Hepatic stellate cell (primary cell): Measurements from ENCODE around the gene CASZ1.

Experiments used
- DNase-seq: peaks from one replicate; pipeline ENCODE4 v3.0.0; 2011; ENCODE audit warnings: low spot score

The CASZ1 gene

GRCh38 chr1:10773851-10774614 lies 22.4 kb downstream of the CASZ1 start:
- no peak for DNase-seq

DNA sequence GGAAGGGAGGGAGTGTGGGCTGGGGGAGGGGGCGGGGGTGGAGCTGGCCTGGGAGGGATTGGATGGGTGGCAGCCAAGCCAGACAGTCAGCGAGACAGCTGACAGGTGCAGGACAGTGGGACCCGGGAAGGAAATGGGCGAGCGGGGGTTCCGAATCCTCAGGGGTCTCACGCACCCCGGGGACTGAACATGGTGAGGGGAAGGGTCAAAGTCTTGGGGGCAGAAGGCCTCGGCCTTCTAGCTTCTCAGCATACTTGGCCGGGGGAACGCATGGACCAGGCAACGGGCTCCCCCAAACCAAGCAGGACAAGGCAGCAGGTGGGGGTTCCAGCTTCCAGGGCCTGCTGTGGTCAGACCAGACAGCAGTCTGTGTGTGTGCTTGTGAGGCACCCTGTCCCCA lies 23.1 kb downstream of the CASZ1 start:
- no peak for DNase-seq

GRCh38 chr1:10772711-10773110 lies 23.7 kb downstream of the CASZ1 start:
- DNase-seq, result no peak

GRCh38 chr1:10771789-10772188 lies 24.7 kb downstream of the CASZ1 start:
- DNase-seq, result no peak

GRCh38 chr1:10768552-10768951 lies 27.9 kb downstream of the CASZ1 start:
- no peak for DNase-seq

DNA sequence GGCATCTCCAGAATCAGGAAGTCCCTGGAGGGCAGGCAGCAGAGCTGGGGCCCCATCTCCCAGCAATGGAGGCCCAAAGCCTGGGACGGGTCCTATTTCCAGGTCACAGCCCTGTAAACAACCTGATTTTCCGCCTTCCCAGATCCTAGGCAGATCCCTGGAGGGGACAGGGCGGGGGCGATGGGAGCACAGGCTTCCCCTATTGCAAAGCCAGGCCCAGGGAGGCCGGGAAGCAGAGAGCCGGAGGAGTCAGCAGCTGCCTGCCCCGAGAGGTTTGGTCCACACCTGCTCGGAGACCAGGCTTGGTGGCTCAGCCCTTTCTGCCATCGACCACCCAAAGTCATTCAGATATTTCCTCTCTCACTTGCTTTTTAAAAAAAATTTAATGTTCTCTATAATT lies 29.2 kb downstream of the CASZ1 start:
- DNase-seq, result no peak

DNA sequence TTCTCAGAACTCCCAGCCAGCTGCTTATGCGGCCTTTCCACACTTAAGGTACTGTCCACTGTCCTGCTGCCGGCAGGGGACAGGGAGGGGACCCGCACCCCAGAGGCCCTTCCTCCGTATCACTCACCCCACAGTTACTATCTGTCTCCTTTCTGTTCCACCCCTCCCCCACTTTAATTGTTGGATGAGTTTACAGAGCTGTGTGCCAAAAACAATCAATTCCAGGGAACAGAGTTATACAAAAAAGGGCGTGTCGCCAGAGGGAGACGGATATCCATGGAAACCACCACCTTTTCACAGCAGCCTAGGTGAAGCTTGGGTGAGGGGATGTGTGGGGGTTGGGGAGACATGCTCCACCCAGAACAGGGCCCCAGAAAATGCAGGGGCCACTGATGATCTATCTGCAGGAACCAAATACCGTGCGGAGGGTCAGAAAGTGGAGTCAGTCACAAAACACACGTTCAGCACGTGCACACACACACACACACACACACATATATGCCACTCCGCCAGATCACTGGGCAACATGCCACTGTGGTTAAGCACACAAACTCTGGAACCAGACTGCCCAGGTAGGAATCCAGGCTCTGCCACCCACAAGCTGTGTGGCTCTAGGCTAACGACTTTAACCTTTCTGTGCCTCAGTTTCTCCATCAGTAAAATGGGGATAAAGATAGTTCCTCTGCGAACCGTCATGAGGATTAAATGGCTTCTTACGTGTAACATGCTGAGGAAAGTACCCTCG lies 30.5 kb downstream of the CASZ1 start:
- no peak for DNase-seq

DNA sequence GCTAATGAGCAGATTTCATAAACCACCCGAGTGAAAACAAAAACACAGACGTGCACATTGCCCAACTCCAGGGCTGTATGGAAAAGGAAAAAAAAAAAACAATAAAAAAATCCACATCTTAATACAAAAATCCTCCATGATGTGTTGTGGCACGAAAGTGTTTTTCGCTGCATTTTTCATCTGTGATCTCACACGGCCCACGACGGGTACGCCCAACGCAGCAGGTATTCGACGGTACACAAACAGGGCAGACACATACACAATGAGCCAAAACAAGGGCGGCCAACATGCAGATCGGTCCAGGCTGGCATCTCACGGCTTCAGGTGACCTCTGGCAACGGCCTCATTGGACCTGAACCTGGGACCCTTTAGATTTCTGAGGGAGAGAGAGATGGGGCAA lies 31.1 kb downstream of the CASZ1 start:
- no peak for DNase-seq

DNA sequence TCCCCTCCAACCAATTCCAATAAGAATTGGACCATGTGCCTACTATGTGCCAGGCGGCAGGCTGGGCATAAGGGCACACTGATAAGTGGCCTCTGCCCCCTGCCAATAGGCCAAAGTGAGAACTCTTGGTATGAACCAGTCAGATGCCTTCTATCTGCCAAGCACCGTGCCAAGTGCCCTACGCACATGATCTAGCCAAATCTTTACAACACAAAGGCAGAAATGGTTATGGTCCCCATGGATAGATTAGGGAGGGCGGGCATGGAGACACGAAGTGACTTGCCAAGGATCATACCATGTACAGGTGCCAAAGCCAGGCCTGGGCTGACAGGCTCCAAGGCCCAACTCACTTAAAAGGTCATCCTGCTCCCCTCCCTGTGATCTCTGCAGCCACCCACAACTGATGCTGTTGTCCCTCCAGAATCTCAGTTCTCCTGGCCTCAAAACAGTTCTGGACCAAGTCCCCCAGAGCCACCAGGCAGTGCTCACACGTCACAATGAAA lies 32.1 kb downstream of the CASZ1 start:
- no peak for DNase-seq

GRCh38 chr1:10762875-10763274 lies 33.6 kb downstream of the CASZ1 start:
- DNase-seq, result no peak

- DNase-seq, result no peak
Observed at GRCh38 chr1:10762153-10762523, 34.3 kb downstream of the CASZ1 start.

GRCh38 chr1:10761503-10762152 lies 34.8 kb downstream of the CASZ1 start:
- no peak for DNase-seq

DNA sequence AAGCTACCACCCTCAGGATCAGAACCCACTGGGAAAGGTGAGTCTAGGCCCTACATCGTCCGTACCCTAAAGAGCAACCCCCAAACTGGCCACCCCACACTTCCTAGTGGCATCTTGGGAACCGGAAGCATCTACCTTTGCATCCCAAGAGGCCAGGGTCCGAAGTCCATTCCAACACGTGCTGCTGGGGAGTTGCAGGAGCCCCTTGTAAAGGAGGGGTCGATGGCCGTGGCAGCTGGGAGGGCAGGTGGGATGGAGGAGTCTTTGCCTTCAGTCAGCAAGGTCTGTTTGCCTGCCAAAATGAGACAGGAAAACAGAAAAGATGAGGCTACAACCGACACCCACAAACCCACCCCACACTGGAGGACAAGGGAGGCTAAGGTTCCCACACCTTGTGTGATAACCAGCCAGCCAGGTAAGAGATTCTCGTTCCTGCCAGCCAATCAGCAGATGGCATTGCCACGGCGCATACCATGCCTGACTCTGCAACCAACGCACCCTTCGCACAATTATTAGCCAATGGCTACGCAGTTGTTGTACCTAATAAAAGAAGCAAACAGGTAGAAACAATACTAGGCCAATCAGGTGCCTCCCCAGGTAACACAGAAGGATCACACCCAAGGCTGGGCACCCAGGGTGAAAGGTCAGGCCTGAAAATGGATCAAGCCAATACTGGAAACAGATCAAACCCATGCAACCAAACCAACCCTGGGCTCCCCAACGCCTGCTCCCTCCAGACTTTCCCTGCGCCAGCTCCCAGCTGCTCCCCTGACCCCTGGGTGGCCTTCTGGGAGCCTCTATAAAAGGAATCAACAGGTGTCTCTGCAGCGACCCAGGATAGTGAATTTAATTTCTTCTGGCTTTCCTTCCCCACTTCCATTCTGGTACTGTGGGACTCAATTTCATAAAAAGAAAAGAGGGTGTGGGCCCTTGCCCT lies 35.6 kb downstream of the CASZ1 start:
- DNase-seq, result no peak

DNA sequence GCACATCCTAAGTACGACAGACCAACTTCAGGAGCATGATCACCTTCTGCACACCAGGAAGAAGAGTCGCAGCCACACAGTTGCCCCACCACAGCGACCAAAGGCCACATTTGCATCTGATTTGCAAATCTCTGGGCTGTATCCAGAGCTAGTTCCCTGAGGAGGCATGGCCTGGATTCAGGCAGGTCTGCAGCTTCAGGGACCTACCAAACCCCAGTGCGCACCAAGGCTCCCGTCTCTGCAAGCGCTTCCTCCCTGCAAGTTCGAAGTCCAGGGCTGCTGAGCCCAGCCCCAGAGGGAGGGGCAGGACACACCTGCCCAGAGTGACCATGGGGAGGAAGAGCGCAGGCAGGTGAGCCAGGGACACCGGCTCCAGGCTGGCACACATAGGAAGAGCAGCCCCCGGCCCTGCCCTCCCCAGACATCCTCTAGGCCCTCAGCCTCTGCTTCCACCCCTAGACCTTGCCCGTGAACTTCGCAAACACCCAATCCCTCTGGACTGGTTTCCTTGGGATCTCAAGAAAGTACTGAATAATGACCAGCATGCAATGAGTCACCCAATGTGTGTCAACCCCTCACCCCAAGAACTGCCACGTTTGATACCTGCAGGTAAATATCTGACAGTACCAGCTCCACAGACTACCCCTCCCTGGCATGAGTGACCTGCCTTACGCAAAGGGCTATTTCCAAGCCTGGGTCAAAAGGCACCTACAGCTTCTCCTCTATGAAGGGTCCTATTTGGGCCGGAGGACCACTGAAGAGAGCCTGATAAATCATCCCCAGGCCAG lies 36.8 kb downstream of the CASZ1 start:
- DNase-seq, result no peak

GRCh38 chr1:10756842-10757241 lies 39.6 kb downstream of the CASZ1 start:
- no peak for DNase-seq

GRCh38 chr1:10755970-10756521 lies 40.4 kb downstream of the CASZ1 start:
- DNase-seq, result peak; percentile 62

- no peak for DNase-seq
Observed at GRCh38 chr1:10754568-10755329, 41.7 kb downstream of the CASZ1 start.

DNA sequence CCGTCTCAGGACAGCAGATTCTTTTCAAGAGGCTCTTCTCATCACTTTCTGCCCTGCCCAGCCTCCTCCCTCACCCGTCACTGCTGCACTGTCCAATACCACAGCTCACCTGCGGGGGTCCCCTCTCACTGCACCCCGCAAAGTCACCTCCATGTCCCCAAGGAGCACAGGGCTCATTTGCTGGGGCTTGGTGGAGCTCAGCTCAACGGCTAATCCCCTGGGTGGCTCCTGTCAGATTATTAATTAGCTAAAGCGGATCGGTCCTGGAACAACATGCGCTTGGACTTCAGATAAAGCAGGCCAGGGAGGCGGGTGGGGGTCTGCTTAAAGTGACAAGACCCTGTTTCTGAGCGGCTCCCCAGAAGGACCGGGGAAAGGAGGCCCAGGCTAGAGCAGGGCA lies 43.1 kb downstream of the CASZ1 start:
- DNase-seq, result no peak

DNA sequence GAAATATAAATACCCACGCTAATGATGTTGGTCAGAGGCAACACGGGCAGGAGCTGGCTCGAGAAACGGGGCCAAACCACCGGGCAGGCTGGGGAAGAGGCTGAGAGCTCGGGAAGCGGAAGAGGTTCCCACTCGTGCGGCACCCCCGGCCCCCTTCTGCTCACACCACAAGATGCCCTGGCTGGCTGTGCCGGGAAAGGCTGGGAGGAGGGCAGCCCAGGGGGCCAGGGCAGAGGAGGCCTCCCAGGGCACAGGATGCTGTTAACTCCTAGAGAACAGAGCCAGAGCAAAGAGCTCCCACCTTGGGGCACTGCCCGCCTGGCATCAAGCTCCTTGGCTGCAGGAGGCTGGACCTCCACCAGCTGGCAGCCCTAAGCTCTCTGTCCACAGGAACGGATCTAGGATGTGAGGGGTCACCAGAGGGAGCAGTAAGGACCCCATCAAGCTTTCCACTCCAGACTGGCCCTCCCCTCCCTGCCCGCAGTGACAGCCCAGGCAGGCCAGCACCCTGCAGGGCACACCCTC lies 44.8 kb downstream of the CASZ1 start:
- DNase-seq, result no peak

- no peak for DNase-seq
Observed at GRCh38 chr1:10751160-10751559, 45.3 kb downstream of the CASZ1 start.
